Measurements from ENCODE around the gene ERG. TPM values are rescaled to one million over a fixed set of nuclear protein-coding genes. Genes with fewer than 3 reads are reported as not detected.

ERG gene
- total and polyA plus RNA-seq, 9 of the 15 experiments (the other 6 are each of a cell fraction or from before 2014, with no cell fraction given), result 0.06 TPM; not detected in 8

DNA sequence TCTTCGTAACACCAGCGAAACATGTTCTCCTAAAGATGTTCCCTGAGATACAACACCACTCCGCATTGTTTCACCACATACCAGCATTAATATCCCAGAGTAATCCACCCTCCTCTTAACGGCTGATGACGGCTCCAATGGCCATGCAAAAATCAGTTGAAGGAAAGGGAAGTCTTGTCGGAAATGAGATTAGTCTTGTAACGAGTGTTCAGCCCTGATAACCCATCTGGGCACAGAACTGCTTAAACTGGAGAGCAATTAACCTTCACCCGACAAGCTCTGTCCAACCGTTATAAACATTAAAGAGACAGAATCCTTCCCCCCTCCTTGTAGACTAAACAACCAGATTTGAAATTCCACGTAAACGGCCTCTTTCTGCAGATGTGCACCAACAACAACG, 21.9 kb downstream of the ERG start (continued):
- TF ChIP-seq, protein P1, sequence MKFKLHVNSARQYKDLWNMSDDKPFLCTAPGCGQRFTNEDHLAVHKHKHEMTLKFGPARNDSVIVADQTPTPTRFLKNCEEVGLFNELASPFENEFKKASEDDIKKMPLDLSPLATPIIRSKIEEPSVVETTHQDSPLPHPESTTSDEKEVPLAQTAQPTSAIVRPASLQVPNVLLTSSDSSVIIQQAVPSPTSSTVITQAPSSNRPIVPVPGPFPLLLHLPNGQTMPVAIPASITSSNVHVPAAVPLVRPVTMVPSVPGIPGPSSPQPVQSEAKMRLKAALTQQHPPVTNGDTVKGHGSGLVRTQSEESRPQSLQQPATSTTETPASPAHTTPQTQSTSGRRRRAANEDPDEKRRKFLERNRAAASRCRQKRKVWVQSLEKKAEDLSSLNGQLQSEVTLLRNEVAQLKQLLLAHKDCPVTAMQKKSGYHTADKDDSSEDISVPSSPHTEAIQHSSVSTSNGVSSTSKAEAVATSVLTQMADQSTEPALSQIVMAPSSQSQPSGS (CRISPR knock-in tag; IDR thresholded peaks at IDR 0.05), result no peak
- TF ChIP-seq ZNF165 (CRISPR knock-in tag; IDR thresholded peaks at IDR 0.05; ENCODE audit: borderline replicate concordance) (no peak), CBX5 (IDR thresholded peaks at IDR 0.05; ENCODE audit: borderline replicate concordance, low read depth) (no peak), ZNF134 (CRISPR knock-in tag; conservative IDR thresholded peaks at IDR 0.05) (peak; percentile 93), NCOA4 (IDR thresholded peaks at IDR 0.05; ENCODE audit: partially characterized antibody) (no peak), ZNF431 (CRISPR knock-in tag; IDR thresholded peaks at IDR 0.05) (no peak), ZNF408 (CRISPR knock-in tag; IDR thresholded peaks at IDR 0.05; ENCODE audit: low read depth) (no peak), CSDE1 (IDR thresholded peaks at IDR 0.05) (no peak), STAG1 (CRISPR knock-in tag; IDR thresholded peaks at IDR 0.05; ENCODE audit: borderline replicate concordance) (no peak), BDP1 (IDR thresholded peaks at IDR 0.05; ENCODE audit: insufficient read depth, insufficient read length) (no peak), JUN (IDR thresholded peaks at IDR 0.05; ENCODE audit: borderline replicate concordance, low read depth, low read length) (no peak), JUN (CRISPR knock-in tag; IDR thresholded peaks at IDR 0.05; ENCODE audit: borderline replicate concordance) (no peak), ZNF12 (CRISPR knock-in tag; IDR thresholded peaks at IDR 0.05) (no peak)
- TF ChIP-seq, protein P2, sequence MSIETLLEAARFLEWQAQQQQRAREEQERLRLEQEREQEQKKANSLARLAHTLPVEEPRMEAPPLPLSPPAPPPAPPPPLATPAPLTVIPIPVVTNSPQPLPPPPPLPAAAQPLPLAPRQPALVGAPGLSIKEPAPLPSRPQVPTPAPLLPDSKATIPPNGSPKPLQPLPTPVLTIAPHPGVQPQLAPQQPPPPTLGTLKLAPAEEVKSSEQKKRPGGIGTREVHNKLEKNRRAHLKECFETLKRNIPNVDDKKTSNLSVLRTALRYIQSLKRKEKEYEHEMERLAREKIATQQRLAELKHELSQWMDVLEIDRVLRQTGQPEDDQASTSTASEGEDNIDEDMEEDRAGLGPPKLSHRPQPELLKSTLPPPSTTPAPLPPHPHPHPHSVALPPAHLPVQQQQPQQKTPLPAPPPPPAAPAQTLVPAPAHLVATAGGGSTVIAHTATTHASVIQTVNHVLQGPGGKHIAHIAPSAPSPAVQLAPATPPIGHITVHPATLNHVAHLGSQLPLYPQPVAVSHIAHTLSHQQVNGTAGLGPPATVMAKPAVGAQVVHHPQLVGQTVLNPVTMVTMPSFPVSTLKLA (conservative IDR thresholded peaks at IDR 0.05), result no peak
- TF ChIP-seq, protein P3, sequence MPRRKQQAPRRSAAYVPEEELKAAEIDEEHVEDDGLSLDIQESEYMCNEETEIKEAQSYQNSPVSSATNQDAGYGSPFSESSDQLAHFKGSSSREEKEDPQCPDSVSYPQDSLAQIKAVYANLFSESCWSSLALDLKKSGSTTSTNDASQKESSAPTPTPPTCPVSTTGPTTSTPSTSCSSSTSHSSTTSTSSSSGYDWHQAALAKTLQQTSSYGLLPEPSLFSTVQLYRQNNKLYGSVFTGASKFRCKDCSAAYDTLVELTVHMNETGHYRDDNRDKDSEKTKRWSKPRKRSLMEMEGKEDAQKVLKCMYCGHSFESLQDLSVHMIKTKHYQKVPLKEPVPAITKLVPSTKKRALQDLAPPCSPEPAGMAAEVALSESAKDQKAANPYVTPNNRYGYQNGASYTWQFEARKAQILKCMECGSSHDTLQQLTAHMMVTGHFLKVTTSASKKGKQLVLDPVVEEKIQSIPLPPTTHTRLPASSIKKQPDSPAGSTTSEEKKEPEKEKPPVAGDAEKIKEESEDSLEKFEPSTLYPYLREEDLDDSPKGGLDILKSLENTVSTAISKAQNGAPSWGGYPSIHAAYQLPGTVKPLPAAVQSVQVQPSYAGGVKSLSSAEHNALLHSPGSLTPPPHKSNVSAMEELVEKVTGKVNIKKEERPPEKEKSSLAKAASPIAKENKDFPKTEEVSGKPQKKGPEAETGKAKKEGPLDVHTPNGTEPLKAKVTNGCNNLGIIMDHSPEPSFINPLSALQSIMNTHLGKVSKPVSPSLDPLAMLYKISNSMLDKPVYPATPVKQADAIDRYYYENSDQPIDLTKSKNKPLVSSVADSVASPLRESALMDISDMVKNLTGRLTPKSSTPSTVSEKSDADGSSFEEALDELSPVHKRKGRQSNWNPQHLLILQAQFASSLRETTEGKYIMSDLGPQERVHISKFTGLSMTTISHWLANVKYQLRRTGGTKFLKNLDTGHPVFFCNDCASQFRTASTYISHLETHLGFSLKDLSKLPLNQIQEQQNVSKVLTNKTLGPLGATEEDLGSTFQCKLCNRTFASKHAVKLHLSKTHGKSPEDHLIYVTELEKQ (CRISPR knock-in tag; IDR thresholded peaks at IDR 0.05), result no peak
- TF ChIP-seq, protein P4, sequence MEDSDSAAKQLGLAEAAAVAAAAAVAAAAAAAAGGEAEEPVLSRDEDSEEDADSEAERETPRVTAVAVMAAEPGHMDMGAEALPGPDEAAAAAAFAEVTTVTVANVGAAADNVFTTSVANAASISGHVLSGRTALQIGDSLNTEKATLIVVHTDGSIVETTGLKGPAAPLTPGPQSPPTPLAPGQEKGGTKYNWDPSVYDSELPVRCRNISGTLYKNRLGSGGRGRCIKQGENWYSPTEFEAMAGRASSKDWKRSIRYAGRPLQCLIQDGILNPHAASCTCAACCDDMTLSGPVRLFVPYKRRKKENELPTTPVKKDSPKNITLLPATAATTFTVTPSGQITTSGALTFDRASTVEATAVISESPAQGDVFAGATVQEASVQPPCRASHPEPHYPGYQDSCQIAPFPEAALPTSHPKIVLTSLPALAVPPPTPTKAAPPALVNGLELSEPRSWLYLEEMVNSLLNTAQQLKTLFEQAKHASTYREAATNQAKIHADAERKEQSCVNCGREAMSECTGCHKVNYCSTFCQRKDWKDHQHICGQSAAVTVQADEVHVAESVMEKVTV (CRISPR knock-in tag; IDR thresholded peaks at IDR 0.05), result no peak
- TF ChIP-seq, protein P5, sequence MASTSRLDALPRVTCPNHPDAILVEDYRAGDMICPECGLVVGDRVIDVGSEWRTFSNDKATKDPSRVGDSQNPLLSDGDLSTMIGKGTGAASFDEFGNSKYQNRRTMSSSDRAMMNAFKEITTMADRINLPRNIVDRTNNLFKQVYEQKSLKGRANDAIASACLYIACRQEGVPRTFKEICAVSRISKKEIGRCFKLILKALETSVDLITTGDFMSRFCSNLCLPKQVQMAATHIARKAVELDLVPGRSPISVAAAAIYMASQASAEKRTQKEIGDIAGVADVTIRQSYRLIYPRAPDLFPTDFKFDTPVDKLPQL (IDR thresholded peaks at IDR 0.05; ENCODE audit: extremely low read depth, insufficient read length), result no peak
